Superior temporal gyrus (tissue), 1 donor: Measurements from ENCODE around the gene HMGA1.

Experiments used
- DNase-seq: peaks from one replicate; pipeline ENCODE4 v3.0.0-alpha.2; 2016; ENCODE audit errors: extremely low spot score

The HMGA1 gene

GRCh38 chr6:34223956-34224940 lies 12.4 kb upstream of the HMGA1 start:
- DNase-seq: peak; percentile 87

- DNase-seq: no peak
Observed at GRCh38 chr6:34225551-34225950, 11.1 kb upstream of the HMGA1 start.

GRCh38 chr6:34226066-34226465 lies 10.6 kb upstream of the HMGA1 start:
- no peak for DNase-seq

- no peak for DNase-seq
Observed at GRCh38 chr6:34226731-34227586, 9.7 kb upstream of the HMGA1 start.

- DNase-seq: no peak
Observed at GRCh38 chr6:34227761-34228421, 8.8 kb upstream of the HMGA1 start.

- no peak for DNase-seq
Observed at GRCh38 chr6:34229877-34230276, 6.8 kb upstream of the HMGA1 start.

- DNase-seq: no peak
Observed at GRCh38 chr6:34230653-34231371, 5.9 kb upstream of the HMGA1 start.

- no peak for DNase-seq
Observed at GRCh38 chr6:34231566-34232336, 4.9 kb upstream of the HMGA1 start.

- DNase-seq: no peak
Observed at GRCh38 chr6:34232901-34233300, 3.8 kb upstream of the HMGA1 start.

- DNase-seq: peak; percentile 7
Observed at GRCh38 chr6:34233867-34234266, 2.8 kb upstream of the HMGA1 start.

- no peak for DNase-seq
Observed at GRCh38 chr6:34234667-34235306, 1.9 kb upstream of the HMGA1 start.

GRCh38 chr6:34235307-34236130 lies 1.2 kb upstream of the HMGA1 start:
- DNase-seq: peak; percentile 1

- DNase-seq: peak; percentile 9
Observed at GRCh38 chr6:34236131-34236442, 586 bp upstream of the HMGA1 start.

- DNase-seq: no peak
Observed at GRCh38 chr6:34237316-34237721, 646 bp downstream of the HMGA1 start.

GRCh38 chr6:34237722-34238584 lies 1.3 kb downstream of the HMGA1 start:
- no peak for DNase-seq

- DNase-seq: peak; percentile 5
Observed at GRCh38 chr6:34238585-34239499, 2.2 kb downstream of the HMGA1 start.

- DNase-seq: peak; percentile 4
Observed at GRCh38 chr6:34239500-34239825, 2.8 kb downstream of the HMGA1 start.
